GM15510 (cell line): ENCODE results near the gene LRBA.

ENCODE experiments used
- POLR2A ChIP-seq: IDR thresholded peaks from 3 replicates; pipeline ENCODE4 v1.6.1; 2011; ENCODE audit warnings: borderline replicate concordance; ENCODE audit not compliant: insufficient read length; ENCODE audit errors: extremely low read depth

Gene LRBA

DNA sequence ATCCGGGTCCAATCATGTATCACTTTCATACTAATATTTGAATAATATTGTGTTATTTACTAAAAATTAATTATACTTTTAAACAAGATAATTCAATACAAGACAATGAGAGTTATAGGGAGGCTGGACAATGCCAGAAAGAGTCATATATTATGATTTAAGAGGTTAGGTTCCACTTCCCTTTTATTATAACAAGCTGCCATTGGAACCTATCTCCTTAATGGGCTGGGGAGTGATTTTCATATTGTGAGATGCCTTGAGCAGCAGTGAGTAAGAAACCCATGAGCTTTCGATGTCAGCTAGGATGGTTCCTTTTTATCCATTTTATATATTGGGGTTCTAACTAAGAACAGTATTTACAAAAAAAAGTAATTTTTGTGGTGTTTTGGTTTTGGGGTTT is 341.3 kb downstream of the LRBA start:
- no peak for TF ChIP-seq POLR2A

DNA sequence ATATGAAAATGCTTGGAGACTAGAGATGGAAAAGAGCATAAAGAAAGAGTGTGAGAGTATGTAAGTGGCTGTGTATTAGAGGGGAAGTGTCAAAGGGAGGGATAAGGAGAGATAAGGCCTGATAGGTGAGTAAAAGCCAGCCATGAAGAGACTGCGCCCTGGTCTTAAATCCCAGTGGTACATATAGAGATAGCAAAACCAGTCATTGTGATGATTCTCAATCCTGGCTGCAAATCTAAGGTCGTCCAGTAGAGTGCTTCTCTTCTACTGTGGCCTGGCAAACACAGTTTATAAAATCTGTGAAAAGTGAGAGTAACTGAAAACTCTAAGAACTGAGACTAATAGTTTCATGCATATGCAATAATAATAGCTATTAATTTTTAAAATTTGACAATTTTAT is 346.3 kb downstream of the LRBA start:
- TF ChIP-seq POLR2A: no peak

DNA sequence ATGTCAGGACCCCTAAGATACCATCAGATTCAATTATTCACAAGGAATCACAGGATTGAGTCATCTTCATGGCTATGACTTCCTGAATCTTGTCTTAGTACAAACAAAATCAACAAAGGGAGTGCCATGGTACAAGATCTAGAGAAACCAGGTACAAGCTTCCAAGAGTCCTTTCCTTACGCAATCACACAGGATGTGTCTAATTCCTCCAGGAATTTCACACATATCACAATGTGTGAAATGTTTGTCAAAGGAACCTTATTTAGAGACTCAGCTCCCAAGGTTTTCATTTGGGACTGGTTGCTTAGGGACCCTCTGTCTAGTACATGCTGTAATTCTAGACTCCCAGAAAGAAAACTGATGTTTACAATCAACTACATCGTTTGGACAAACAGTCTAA is 350.1 kb downstream of the LRBA start:
- TF ChIP-seq POLR2A: no peak

DNA sequence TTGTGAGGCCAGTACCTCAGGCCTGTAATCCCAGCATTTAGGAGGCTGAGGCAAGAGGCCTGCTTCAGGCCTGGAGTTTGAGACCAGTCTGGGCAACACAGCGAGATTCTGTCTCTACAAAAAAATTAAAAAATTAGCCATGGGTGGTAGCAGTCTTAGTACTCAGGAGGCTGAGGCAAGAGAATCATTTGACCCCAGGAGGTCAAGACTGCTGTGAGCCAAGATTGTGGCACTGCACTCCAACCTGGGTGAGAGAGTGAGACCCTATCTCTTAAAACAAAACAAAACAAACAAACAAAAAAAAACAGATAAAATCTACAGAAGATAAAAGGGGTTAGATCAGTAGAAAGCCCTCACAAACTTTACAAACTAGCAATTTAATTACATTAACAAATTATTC is 352.4 kb downstream of the LRBA start:
- TF ChIP-seq POLR2A: no peak

DNA sequence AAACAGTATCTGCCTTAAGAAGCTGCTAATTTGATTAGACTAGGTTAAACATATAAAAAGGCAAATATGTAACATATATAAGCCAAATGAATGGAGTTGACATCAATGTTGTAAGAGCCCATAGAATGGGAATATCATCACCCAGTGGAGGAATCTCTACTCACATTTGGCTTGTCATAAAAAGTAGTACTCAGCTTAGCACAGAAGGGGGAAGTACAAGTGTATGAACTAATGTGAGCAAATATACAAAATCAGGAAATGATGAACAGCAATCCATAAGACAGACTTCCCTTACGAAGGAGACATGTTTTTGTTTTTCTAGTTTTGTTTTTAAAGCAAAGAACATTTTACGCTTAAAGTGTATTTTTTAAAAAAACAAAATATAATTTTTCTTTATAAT is 358.2 kb downstream of the LRBA start:
- no peak for TF ChIP-seq POLR2A

DNA sequence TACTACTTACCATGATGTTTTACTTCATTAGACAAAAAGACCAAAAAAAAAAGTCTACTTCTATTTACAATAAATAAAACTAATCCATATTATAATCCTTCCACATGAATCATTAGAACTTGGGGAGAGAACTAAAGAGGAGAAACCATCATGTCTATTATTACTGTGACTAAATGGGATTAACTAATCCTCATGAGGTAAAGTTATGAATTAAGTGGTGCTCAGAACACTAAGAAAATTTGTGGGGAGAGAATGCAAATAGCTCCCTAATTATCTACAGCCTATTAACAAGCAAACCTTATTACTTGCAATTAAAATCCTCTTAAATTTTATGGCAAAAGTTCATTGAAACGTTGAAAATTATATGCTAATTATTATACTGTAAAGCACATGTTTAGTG is 364.3 kb downstream of the LRBA start:
- TF ChIP-seq POLR2A: no peak

DNA sequence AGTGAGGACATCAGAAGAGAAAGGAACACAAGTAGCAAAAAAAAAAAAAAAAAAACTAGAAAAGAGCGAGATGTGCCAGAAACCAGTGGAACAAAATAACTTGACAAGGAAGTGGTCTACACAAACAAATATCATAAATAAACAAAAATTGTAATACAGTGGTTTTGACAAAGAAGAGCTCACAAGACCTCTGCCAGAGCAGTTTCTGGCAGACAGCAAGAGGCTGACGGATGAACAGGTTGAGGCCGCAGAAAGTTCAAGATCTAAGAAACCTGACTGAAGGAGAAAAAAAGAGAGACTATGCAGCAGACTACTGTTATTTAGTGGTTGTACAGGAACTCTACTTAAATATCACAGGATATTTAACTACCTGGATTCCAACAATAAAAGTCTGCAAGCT is 367.0 kb downstream of the LRBA start:
- TF ChIP-seq POLR2A: no peak

DNA sequence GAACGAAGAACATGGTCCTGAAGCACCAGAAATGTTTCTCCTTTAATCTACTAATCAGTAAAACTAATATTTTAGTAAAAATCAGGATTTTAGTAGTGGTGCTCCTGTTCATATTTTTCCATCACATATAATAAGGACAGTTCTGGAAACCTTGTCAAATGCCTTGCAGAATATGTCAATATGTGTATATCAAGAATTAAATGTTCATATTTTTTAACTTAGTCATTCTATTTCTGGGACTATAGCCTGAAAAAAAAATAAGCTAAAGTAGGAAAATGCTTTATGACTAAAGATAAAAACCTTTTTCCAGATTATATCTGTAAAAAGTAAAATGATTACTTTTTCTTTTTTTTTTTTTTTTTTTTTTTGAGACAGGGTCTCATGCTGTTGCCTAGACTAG is 368.1 kb downstream of the LRBA start:
- TF ChIP-seq POLR2A: no peak

DNA sequence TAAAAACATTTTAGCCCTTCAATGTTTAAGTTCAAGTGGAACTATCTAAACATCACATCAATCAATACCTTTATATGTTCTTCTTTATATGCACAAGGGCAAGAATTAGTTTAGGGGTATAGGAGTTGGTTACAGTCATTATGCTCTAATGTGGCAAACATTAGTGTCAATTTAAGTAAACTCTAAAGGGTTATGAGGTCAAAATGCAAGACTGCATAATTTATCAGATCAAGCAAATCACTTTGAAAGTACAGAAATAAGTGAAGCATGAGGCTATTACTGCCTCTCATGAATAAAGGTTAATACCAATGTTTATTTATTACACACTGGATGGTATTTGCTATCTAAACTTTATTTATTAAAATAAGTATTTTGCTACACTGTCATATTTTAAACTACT is 373.5 kb downstream of the LRBA start:
- no peak for TF ChIP-seq POLR2A

DNA sequence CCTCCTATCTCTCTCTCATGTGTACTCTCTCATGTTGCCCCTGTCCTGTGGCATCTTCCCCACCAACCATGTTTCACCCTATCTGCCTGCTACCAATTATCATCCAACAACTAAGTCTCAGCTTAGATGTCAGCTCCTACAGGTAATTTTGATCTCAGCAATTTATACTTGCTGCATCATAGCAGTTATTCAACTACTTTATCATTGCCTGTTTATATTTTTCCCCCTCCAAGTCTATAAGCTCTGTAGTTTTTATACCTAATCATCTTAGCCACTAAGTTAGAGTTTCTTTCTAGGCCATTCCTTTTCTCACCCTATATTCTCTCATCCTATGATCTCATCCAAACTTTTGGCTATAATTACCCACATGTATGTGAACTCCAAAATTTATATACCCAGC is 382.4 kb downstream of the LRBA start:
- no peak for TF ChIP-seq POLR2A

DNA sequence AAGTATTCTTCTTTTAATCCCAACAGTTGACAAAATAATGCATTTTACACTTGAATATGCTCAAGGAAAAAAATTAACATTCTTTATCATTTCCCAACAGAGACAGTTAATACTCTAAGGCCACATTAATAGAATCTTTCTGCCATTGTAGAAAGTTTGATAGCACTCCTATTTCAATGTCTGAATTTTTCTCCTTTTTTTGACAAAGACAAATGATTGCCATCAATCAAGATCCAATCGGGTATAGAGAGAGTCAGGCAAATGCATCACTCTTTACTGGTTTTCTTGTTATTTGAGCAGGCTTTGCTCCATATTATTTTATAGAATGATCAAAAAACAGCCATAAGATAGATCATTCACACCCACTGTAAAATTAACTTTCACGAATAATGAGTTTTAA is 387.0 kb downstream of the LRBA start:
- TF ChIP-seq POLR2A: no peak

DNA sequence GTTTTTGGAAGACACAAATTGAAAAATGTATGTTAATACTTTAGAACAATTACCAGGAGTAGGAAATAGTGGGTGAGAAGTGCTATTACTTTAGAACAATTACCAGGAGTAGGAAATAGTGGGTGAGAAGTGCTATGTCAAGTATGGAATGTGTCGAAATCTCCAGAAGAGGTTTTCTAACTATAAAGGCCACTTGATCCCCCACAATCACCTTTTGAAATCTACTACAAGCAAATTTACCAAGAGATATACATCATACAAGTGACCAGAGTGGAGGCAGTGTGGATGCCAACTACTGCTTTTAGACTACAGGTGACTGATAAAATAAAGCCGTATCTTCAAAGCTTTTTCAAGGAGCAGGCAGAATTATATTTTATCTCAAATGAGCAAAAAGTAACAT is 390.1 kb downstream of the LRBA start:
- TF ChIP-seq POLR2A: no peak

DNA sequence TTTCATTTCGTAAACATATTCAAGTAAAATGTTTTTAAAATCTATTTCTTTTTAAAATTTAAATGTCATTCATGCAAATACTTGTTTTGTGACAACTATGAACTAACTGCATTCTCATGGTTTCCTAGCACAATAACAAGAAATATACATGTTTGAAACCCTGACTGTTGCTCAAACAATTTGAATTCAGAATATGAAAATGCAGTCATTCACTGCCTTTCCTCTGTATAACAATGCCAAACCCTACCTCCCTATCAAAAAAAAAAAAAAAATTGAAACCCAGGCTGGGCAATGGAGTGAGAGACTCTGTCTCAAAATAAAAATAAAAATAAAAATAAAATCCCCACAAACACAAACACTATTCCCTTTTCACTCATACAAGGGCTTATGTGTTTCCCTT is 391.0 kb downstream of the LRBA start:
- no peak for TF ChIP-seq POLR2A

DNA sequence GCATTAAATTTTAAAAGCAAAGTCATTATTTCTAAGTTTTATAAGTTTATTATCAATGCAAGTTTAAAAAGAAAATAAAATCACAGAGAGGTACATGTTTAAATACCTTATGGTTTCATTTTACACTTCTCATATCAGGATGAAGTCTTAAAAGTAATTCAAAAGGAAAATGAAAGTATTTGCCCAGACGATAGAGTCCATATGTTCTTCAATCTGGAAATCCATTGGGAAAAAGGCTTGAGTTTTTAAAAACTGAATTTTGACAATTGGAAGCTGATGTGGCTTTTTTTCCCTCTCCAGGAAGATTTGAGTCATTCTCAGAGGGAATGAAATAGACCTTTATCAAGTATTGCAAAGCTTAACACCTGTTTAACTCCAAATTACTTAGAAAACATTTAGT is 396.0 kb downstream of the LRBA start:
- no peak for TF ChIP-seq POLR2A

DNA sequence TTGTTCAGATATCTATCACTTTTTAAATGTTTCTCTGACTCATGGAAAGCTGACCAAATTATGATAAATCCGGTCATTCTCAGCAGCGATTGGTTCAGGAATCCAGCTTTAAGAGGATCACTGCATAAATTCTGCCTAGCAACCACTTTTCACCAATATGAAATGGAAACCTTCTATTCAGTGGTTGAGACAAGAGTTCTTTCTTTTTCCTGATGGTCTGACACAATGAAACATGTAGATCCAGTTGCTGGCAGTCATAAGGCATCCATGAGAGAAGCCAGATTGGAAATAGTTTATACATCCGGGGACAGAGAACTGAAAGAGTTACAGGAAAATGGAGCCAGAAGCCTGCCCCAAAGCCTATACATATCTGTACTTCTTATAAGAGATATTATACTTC is 406.0 kb downstream of the LRBA start:
- TF ChIP-seq POLR2A: no peak

DNA sequence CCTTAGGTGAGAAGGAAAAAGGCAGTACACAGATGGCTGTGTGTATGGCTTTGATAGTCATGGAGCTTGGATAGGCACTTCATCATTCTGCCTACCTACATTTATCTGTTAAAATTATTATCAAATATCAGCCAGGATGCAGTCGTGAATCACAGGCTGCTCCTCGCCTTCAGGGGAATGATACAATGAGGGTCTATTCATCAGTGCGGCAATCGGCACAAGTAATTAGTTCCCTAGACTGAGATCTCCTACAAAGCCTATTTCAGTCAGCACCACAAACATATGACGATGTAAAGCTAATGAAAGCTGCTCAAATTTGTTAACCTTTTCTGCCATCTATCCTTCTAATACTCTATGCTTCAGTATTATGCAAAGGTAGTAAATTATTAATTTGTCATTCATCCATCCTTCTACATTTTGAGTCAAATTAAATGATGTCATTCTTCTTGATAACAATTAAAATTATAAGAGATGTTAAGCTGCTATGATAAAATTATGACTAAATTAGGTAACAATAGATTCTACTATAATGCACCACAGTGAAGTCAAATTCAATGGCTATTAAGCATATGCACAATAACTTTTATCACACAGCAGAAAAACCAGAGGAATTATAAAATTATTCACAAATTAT is 414.2 kb downstream of the LRBA start:
- TF ChIP-seq POLR2A: no peak

DNA sequence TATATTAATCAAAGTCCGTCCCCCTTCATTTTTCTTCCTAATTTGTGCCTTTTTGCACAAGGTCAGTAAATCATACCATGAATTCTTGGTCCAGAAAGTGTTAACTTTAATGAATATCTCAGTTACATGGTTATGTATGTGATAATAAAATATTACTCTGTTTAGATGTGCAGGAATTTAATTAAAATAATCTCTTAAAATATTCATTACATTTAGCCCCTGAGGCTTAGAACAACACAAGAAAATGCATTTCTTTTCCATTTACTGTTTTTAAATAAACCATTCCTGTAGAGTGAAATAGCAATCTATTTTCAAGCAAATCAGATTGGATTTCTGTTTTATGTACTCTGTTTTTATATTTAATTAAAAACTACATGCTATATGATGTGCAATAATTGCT is 415.5 kb downstream of the LRBA start:
- TF ChIP-seq POLR2A: no peak
